Thymus (tissue), 11 donors: ENCODE results near the gene ZNFX1. TPM values are rescaled to one million over a fixed set of nuclear protein-coding genes. Genes with fewer than 3 reads are reported as not detected.
"Not testable (repeated sequence)": the region's sequence is repeated elsewhere in the genome, so short reads cannot be mapped to it uniquely, and the experiment has no call there.

Experiments used
- DNase-seq, 9 donors: peaks; one replicate each; pipeline ENCODE4 v3.0.0-alpha.2; 2013; ENCODE audit warnings: low spot score in 9 of 9, low read depth in 6 of 9, missing footprints in 1 of 9
- H3K27ac ChIP-seq, 2 donors: one replicate each; pipeline ENCODE4 v1.5.1; 2013; ENCODE audit warnings: control low read depth in 1 of 2, low read depth in 1 of 2, low read length in 1 of 2, mild to moderate bottlenecking in 1 of 2, moderate library complexity in 1 of 2
- H3K27me3 ChIP-seq, 2 donors: one replicate each; pipeline ENCODE4 v1.5.1; 2013; ENCODE audit warnings: low read length in 1 of 2; ENCODE audit not compliant: control insufficient read depth in 2 of 2, insufficient read depth in 1 of 2
- H3K36me3 ChIP-seq, 2 donors: one replicate each; pipeline ENCODE4 v1.5.1; 2013; ENCODE audit warnings: low read length in 1 of 2, mild to moderate bottlenecking in 1 of 2, moderate library complexity in 1 of 2; ENCODE audit not compliant: control insufficient read depth in 2 of 2, insufficient read depth in 2 of 2
- H3K4me1 ChIP-seq, 2 donors: one replicate each; pipeline ENCODE4 v1.5.1; 2013; ENCODE audit warnings: low read length in 2 of 2; ENCODE audit not compliant: control insufficient read depth in 2 of 2, insufficient read depth in 2 of 2
- H3K4me3 ChIP-seq, 2 donors: one replicate each; pipeline ENCODE4 v1.5.1; 2013; ENCODE audit warnings: low read length in 2 of 2, control low read depth in 1 of 2, mild to moderate bottlenecking in 1 of 2
- H3K9me3 ChIP-seq, 2 donors: one replicate each; pipeline ENCODE4 v1.5.1; 2013; ENCODE audit warnings: low read length in 1 of 2, mild to moderate bottlenecking in 1 of 2; ENCODE audit not compliant: control insufficient read depth in 2 of 2, insufficient read depth in 1 of 2
- WGBS: extraction: QIAGEN DNeasy Blood & Tissue Kit; methylation state at CpG from one replicate; pipeline ENCODE4 v1.1.7; 2013; 5-methylcytosine and 5-hydroxymethylcytosine counted together
- polyA plus RNA-seq: library from polyadenylated mRNA; stranded (reverse); fragments of 200-250 nt; gene quantifications from one replicate; pipeline ENCODE4 v1.2.3, GENCODE V29; 2013
- total RNA-seq: library from RNA; stranded (reverse); fragments of 120-200 nt; gene quantifications from one replicate; pipeline ENCODE4 v1.2.4, GENCODE V29; 2013
- donor health status: healthy.

ZNFX1 gene
- total and polyA plus RNA-seq, 2 donors = 9.4 to 16.5 TPM

DNA sequence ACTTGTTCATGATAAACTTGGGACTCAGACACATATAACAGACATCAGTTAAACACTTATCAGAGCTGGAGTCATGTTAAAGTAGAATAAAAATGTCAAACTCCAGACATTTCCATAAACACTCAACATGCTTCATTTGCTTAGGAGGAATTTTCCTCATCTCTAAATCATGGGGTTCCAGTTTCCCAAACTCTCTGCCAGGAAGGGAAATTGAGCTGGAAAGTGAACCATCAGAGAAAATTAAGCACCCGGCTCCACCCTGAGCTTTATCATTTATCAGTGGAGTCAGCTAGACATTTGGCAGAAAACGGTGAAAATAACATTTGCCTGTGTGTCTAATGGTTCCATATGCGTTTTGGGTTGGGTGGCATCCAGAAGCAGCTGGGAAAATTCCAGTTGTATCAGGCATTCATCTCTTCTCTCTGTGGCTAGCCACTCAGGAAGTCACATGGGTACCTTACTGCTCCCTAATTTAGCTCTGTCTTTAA is 25.3 kb upstream of the ZNFX1 start:
- H3K4me3 ChIP-seq = no peak overlapping the region
- DNase-seq = no peak
- no peaks in the 10 kb centered on the region for H3K36me3 ChIP-seq
- H3K27ac ChIP-seq = no peak overlapping the region
- H3K27me3 ChIP-seq = no peaks in the 10 kb centered on the region
- H3K9me3 ChIP-seq = no peaks in the 10 kb centered on the region
- no peaks in the 10 kb centered on the region for H3K4me1 ChIP-seq
- 8% methylated on average over 3 of the region's 3 CpGs for WGBS

DNA sequence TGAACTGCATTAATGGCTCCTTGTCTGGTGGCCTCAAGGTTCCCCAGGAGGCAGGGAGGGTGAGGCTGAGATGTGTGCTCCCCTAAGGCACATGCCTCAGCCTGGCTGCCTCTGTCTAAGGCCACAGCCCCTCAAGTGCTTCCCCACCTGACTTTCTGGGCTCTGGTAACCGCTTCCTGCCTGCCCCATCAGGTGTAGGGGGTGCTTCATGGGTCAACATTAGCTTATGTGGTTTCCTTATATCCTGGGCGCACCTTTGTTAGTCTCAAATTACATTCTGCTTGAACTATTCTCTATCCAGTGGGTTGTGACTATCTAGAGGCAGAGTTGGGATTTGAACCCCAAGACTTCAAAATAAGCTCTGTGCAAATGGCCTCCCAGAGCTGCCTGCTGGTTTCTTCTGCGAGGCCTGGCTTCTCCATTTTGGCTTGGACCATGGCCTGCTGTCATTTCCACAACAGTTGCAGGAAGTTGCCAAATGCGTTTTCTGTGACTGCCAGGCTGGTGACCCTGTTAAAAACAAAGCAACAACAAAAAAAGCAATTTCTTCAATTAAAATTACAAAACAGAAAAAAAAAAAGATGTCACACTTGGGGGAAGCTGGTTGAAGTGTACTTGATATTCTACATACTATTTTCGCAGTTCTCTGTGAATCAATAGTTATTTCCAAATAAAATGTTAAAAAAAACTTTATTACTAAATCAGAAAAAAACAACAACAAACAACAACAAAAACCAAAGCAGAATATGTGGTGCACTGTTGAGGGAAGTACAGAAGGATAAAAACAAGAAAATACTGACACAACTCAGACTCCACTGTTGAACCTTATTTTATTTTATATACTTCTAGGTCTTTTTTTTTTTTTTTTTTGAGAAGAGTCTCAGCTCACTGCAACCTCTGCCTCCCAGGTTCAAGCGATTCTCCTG is 20.0 kb upstream of the ZNFX1 start:
- H3K36me3 ChIP-seq = peaks cover 0 to 7% of the 10 kb centered on the region in 2 donors
- WGBS = 73% methylated on average over 6 of the region's 6 CpGs
- H3K4me3 ChIP-seq = no peak overlapping the region
- H3K27me3 ChIP-seq = no peaks in the 10 kb centered on the region
- H3K4me1 ChIP-seq = peaks cover 2 to 4% of the 10 kb centered on the region in 2 donors
- H3K9me3 ChIP-seq = no peaks in the 10 kb centered on the region
- H3K27ac ChIP-seq = peak overlapping the region in 1 of 2 donors; percentile 42
- DNase-seq = peak in 1 of 9 donors; percentile 36

DNA sequence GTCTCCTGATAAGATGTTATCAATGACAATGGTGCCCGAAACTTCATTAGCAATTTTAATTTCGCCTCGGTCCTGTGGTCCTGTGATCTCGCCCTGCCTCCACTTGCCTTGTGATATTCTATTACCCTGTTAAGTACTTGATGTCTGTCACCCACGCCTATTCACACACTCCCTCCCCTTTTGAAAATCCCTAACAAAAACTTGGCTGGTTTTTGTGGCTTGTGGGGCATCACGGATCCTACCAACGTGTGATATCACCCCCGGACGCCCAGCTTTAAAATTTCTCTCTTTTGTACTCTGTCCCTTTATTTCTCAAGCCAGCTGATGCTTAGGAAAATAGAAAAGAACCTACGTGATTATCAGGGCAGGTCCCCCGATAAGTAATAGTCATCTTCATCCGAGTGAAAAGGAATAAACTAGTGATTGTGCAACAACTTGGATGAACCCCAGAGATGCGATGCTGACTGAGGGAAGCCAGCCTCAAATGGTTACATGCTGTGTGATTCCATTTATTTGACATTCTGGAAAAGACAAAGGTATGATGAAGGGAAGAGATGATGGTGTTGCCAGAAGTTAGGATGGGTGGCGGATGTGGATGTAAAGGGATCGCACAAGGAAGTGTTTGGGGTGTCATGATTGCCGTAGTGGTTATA is 16.3 kb upstream of the ZNFX1 start:
- 96% methylated on average over 13 of the region's 16 CpGs for WGBS
- H3K27me3 ChIP-seq, H3K4me3 ChIP-seq, DNase-seq, H3K9me3 ChIP-seq, H3K27ac ChIP-seq, H3K4me1 ChIP-seq: not testable (repeated sequence)
- H3K36me3 ChIP-seq = peaks cover 25 to 33% of the 10 kb centered on the region in 2 donors

DNA sequence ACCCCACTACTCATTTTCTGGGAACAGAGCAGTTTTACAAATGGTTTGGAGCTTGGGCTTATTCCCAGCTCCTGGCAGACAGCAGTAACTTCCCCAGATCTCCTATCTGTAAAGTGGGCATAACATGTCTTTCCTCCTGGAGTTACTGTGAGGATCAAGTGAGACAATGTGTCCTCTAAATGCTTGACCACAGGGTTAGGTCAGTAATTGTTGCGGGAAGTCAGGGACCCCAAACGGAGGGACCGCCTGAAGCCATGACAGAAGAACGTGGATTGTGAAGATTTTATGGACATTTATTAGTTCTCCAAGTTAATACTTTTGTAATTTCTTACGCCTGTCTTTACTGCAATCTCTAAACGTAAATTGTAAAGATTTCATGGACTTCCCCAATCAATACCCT is 15.3 kb upstream of the ZNFX1 start:
- H3K36me3 ChIP-seq = peaks cover 35 to 41% of the 10 kb centered on the region in 2 donors
- 97% methylated on average over 6 of the region's 6 CpGs for WGBS
- no peak overlapping the region for H3K4me3 ChIP-seq
- H3K27ac ChIP-seq = no peak overlapping the region
- H3K4me1 ChIP-seq = peaks cover 2 to 4% of the 10 kb centered on the region in 2 donors
- H3K9me3 ChIP-seq = no peaks in the 10 kb centered on the region
- H3K27me3 ChIP-seq = no peaks in the 10 kb centered on the region
- no peak for DNase-seq

DNA sequence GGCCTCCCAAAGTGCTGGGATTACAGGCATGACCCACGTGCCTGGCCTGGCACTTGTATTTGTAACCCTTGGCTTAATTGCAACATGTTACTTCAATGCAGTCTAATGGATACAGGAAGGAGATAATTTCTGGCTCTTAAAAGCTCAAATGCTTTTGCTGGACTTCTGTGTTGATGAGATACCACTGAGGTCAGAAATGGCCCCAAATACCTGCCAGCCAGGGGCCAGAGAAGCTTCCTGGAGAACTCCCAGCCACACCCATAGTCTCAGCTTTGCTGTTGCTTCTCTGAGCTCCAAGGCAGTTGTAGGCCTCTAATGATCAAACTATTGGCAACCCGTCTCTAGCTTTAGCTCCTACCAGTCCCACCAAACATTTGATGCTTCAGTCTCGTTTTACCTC is 14.2 kb upstream of the ZNFX1 start:
- no peak overlapping the region for H3K4me3 ChIP-seq
- H3K9me3 ChIP-seq = peaks cover 3 to 5% of the 10 kb centered on the region in 2 donors
- no peaks in the 10 kb centered on the region for H3K27me3 ChIP-seq
- WGBS = 66% methylated on average over 3 of the region's 3 CpGs
- peaks cover 45% of the 10 kb centered on the region in 2 donors for H3K36me3 ChIP-seq
- DNase-seq = no peak
- H3K4me1 ChIP-seq = no peaks in the 10 kb centered on the region
- no peak overlapping the region for H3K27ac ChIP-seq

DNA sequence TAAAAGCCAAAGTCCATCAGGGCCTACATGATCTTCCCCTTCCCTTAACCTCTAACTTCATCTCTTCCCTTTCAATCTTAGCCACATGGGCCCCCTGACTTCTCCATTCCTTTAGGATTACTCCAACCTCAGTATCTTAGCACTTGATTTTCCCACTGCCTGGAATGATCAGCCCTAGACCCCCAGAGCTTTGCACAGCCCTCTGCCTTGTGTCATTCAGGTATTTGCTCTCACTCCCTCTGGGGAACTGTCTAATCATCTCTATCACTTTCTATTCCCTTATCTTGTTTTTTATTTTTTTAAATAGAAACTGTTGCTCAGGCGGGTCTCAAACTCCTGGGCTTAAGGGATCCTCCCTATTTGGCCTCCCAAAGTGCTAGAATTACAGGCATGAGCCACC is 13.3 kb upstream of the ZNFX1 start:
- no peak for DNase-seq
- no peak overlapping the region for H3K27ac ChIP-seq
- no peak overlapping the region for H3K4me3 ChIP-seq
- 48% methylated on average over 1 of the region's 1 CpG for WGBS
- no peaks in the 10 kb centered on the region for H3K27me3 ChIP-seq
- peaks cover 53% of the 10 kb centered on the region in 2 donors for H3K36me3 ChIP-seq
- peaks cover 10 to 11% of the 10 kb centered on the region in 2 donors for H3K9me3 ChIP-seq
- no peaks in the 10 kb centered on the region for H3K4me1 ChIP-seq

DNA sequence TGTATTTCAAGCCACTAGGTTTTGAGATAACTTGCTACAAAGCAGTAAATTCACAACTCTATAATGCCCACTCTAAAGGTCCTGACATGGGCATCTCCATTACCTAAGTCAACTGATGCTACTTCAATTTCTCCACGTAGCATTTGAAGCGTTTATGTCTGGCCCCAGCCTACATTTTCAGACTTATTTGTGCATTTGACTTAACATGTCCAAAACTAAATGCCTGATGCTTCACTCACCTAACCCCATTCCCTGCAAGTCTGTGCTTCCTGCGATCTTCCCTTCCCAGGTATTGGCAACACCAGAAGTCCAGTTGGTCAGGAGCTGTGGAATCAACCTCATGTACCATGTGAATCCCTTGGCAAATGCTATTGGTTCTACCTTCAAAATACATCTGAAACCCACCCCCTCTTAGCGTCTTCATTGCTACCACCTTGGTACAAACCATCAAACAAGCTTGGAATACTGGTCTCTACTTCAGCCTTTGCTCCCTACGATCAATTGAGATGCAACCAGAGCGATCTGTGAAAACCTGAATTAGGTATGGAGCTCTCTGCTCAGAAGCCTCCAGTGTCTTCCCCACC is 12.8 kb upstream of the ZNFX1 start:
- Histone ChIP-seq H3K27ac (no peak overlapping the region), H3K4me1 (no peaks in the 10 kb centered on the region), H3K27me3 (no peaks in the 10 kb centered on the region), H3K36me3 (peaks cover 58% of the 10 kb centered on the region in 2 donors), H3K9me3 (peaks cover 15 to 16% of the 10 kb centered on the region in 2 donors), H3K4me3 (no peak overlapping the region)
- 96% methylated on average over 6 of the region's 6 CpGs for WGBS
- DNase-seq = no peak

DNA sequence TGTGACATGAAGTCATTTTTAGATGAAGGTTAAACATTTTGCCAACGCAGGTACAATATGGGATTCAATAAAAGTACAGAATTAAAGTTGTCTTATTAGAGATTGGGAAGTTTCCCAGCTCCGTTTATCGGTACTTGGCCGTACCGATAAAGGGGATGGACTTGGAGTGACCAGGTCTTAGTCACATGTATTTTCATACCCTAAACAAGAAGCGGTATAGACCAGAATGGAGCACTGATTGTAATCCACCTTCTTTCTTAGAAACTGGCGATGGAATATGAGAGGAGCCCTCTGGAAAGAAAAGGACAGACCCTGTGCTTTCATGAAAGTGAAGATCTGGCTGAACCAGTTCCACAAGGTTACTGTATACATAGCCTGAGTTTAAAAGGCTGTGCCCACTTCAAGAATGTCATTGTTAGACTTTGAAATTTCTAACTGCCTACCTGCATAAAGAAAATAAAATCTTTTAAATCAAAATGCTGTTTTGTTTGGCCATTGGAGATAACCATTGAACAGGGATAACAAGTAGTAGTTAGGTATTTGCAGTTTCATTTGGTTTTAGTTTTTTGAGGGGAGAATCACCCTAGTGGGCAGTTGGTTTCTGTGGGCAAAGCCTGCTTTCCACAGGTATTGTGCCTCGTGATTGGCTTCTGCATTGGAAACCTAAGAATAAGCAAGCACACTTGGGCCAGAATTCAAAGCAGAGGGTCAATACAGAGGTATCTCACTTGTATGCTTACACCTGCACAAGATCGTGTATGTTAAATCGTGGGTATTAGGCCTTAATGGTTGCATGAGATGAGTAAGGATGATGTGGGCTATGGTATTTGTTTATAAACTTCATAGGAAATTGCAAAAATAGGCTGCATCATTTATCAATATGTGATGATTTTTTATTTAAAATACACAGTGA is 11.2 kb upstream of the ZNFX1 start:
- H3K27me3 ChIP-seq = no peaks in the 10 kb centered on the region
- 97% methylated on average over 10 of the region's 10 CpGs for WGBS
- peaks cover 69 to 74% of the 10 kb centered on the region in 2 donors for H3K36me3 ChIP-seq
- no peak overlapping the region for H3K27ac ChIP-seq
- no peaks in the 10 kb centered on the region for H3K4me1 ChIP-seq
- no peak for DNase-seq
- H3K4me3 ChIP-seq = no peak overlapping the region
- H3K9me3 ChIP-seq = peaks cover 16 to 22% of the 10 kb centered on the region in 2 donors
